Natural killer cell treated with Interleukin-12 subunit alpha and Interleukin-12 subunit beta and Interleukin-15 and Interleukin-18, amount 100 ng/mL, for 72 hours (primary cell): ENCODE data around the gene TRIM47. TPM values are rescaled to one million over a fixed set of nuclear protein-coding genes. Genes with fewer than 3 reads are reported as not detected.

Source experiments
- ATAC-seq, 2 donors: fragments of 150-1000 bp; cut with Tn5 transposase in 1 of 2; sonication (Bioruptor Pico), chemical (Tn5 transposase) in 1 of 2; 2 replicates each; pipeline ENCODE4 v1.10.0; 2021
- DNase-seq: peaks from one replicate; pipeline ENCODE4 v3.0.0; 2022; ENCODE audit warnings: low spot score
- H3K27ac Mint-ChIP-seq, 2 donors: 1 replicate in 1 of 2; 2 replicates in 1 of 2; pipeline ENCODE4 v1.8.0; 2022; ENCODE audit warnings: mixed read lengths in 2 of 2, mild to moderate bottlenecking in 1 of 2, moderate library complexity in 1 of 2
- H3K27me3 Mint-ChIP-seq, 2 donors: 1 replicate in 1 of 2; 2 replicates in 1 of 2; pipeline ENCODE4 v1.8.0; 2022; ENCODE audit warnings: mixed read lengths in 2 of 2
- H3K36me3 Mint-ChIP-seq: one replicate; pipeline ENCODE4 v1.8.0; 2022; ENCODE audit warnings: mixed read lengths
- H3K4me1 Mint-ChIP-seq, 2 donors: 1 replicate in 1 of 2; 2 replicates in 1 of 2; pipeline ENCODE4 v1.8.0; 2022; ENCODE audit warnings: low read depth in 2 of 2, mixed read lengths in 2 of 2, mild to moderate bottlenecking in 1 of 2
- H3K4me3 Mint-ChIP-seq: one replicate; pipeline ENCODE4 v1.8.0; 2022; ENCODE audit warnings: mixed read lengths
- H3K9me3 Mint-ChIP-seq: 2 replicates; pipeline ENCODE4 v1.8.0; 2022; ENCODE audit warnings: mixed read lengths
- total RNA-seq, 2 donors: library from RNA; stranded (reverse); gene quantifications; one replicate each; pipeline ENCODE4 v1.2.3, GENCODE V29; 2022

TRIM47 gene
- total RNA-seq, 2 donors from 2014 or later, result 1.6 to 2.1 TPM

- Mint-ChIP-seq H3K4me3 (no peak overlapping the region), H3K9me3 (no peaks in the 10 kb centered on the region), H3K27ac (peak overlapping the region; percentile 67 to 81), H3K4me1 (peaks cover 0 to 12% of the 10 kb centered on the region in 2 donors), H3K27me3 (no peaks in the 10 kb centered on the region), H3K36me3 (no peaks in the 10 kb centered on the region)
- ATAC-seq (no peak), DNase-seq (no peak)
Measured at GRCh38 chr17:75826561-75827307, 51.6 kb downstream of the TRIM47 start.

- ATAC-seq, result no peak
- peaks cover 5 to 17% of the 10 kb centered on the region in 2 donors for H3K4me1 Mint-ChIP-seq
- no peak for DNase-seq
- H3K27me3 Mint-ChIP-seq, result no peaks in the 10 kb centered on the region
- no peak overlapping the region for H3K4me3 Mint-ChIP-seq
- H3K9me3 Mint-ChIP-seq, result no peaks in the 10 kb centered on the region
- H3K27ac Mint-ChIP-seq, result peak overlapping the region; percentile 16 to 50
- no peaks in the 10 kb centered on the region for H3K36me3 Mint-ChIP-seq
Measured at GRCh38 chr17:75825748-75826370, 52.5 kb downstream of the TRIM47 start.

GRCh38 chr17:75825149-75825552 is 53.2 kb downstream of the TRIM47 start:
- ATAC-seq (no peak), DNase-seq (no peak)
- no peaks in the 10 kb centered on the region for H3K27me3 Mint-ChIP-seq
- no peaks in the 10 kb centered on the region for H3K9me3 Mint-ChIP-seq
- H3K36me3 Mint-ChIP-seq, result no peaks in the 10 kb centered on the region
- no peak overlapping the region for H3K4me3 Mint-ChIP-seq
- peaks cover 5 to 15% of the 10 kb centered on the region in 2 donors for H3K4me1 Mint-ChIP-seq
- H3K27ac Mint-ChIP-seq, result peak overlapping the region; percentile 16 to 50

GRCh38 chr17:75824666-75825065 is 53.7 kb downstream of the TRIM47 start:
- H3K36me3 Mint-ChIP-seq, result no peaks in the 10 kb centered on the region
- no peak overlapping the region for H3K27ac Mint-ChIP-seq
- H3K4me3 Mint-ChIP-seq, result no peak overlapping the region
- H3K27me3 Mint-ChIP-seq, result no peaks in the 10 kb centered on the region
- DNase-seq (no peak), ATAC-seq (no peak)
- H3K9me3 Mint-ChIP-seq, result no peaks in the 10 kb centered on the region
- H3K4me1 Mint-ChIP-seq, result peaks cover 5 to 15% of the 10 kb centered on the region in 2 donors

Other genes with a start within 250 kb of the TRIM47 start
- under 1 TPM; 0.29 to 0.36 TPM for gene SMIM5, start 245.1 kb downstream of the TRIM47 start, total RNA-seq
- 10 to 100 TPM; 32.6 to 59.7 TPM for gene RECQL5, start 211.4 kb downstream of the TRIM47 start, total RNA-seq
- 100 to 1,000 TPM; 129 TPM for gene SAP30BP, start 211.2 kb downstream of the TRIM47 start, total RNA-seq
- under 1 TPM in 1 of 2 donors, not detected in 1; 0.90 TPM for gene ITGB4, start 157.1 kb downstream of the TRIM47 start, total RNA-seq
- 10 to 100 TPM; 13.7 to 31.1 TPM for gene GALK1, start 113.4 kb downstream of the TRIM47 start, total RNA-seq
- 10 to 100 TPM; 30.6 to 39.8 TPM for gene UNK, start 93.8 kb downstream of the TRIM47 start, total RNA-seq
- 100 to 1,000 TPM; 270 to 289 TPM for gene UNC13D, start 34.2 kb downstream of the TRIM47 start, total RNA-seq
- gene WBP2, start 23.2 kb downstream of the TRIM47 start, total RNA-seq, result 100 to 1,000 TPM in 1 of 2 donors, 10 to 100 TPM in 1; 73.8 to 101 TPM
- 10 to 100 TPM; 17.2 to 42.1 TPM for gene TRIM65, start 18.4 kb upstream of the TRIM47 start, total RNA-seq
- 100 to 1,000 TPM; 117 to 174 TPM for gene MRPL38, start 26.3 kb upstream of the TRIM47 start, total RNA-seq
- 10 to 100 TPM; 10.2 to 34.4 TPM for gene FBF1, start 62.5 kb upstream of the TRIM47 start, total RNA-seq
- gene ACOX1, start 100.6 kb upstream of the TRIM47 start, total RNA-seq, result 10 to 100 TPM; 36.8 to 44.6 TPM
- gene TEN1, start 100.7 kb upstream of the TRIM47 start, total RNA-seq, result 10 to 100 TPM; 16.5 to 19.1 TPM
- gene CDK3, start 122.3 kb upstream of the TRIM47 start, total RNA-seq, result 10 to 100 TPM in 1 of 2 donors, 1 to 10 TPM in 1; 9.8 to 16.2 TPM
- gene EVPL, start 148.7 kb upstream of the TRIM47 start, total RNA-seq, result under 1 TPM; 0.05 to 0.64 TPM
- 10 to 100 TPM; 96.2 to 98.4 TPM for gene SRP68, start 193.9 kb upstream of the TRIM47 start, total RNA-seq
- under 1 TPM; 0.21 to 0.75 TPM for gene GALR2, start 196.2 kb upstream of the TRIM47 start, total RNA-seq
- gene ZACN, start 200.6 kb upstream of the TRIM47 start, total RNA-seq, result 1 to 10 TPM in 1 of 2 donors, under 1 TPM in 1; 0.52 to 1.4 TPM
- gene EXOC7, start 225.2 kb upstream of the TRIM47 start, total RNA-seq, result 100 to 1,000 TPM; 134 to 163 TPM